Sigmoid colon (tissue), 4 donors: ENCODE data around the gene HLA-DQB1.

ENCODE experiments used
- POLR2A ChIP-seq, 2 donors: fragments of 450-650 bp; IDR thresholded peaks; one replicate each; pipeline ENCODE4 v1.6.1; 2016; ENCODE audit warnings: antibody characterized with exemption in 2 of 2, mild to moderate bottlenecking in 2 of 2, moderate library complexity in 2 of 2
- POLR2AphosphoS5 ChIP-seq, 4 donors: sonication (generic); formaldehyde crosslinking; IDR thresholded peaks; one replicate each; pipeline ENCODE4 v1.6.1; 2017; ENCODE audit warnings: antibody characterized with exemption in 4 of 4
- TF ChIP-seq, protein P1 (sequence below), 4 experiments: fragments of 450-650 bp in 3 of 4; fragments of 200-600 bp in 1 of 4; IDR thresholded peaks; one replicate each; pipeline ENCODE4 v1.5.1; 2016 to 2019; ENCODE audit warnings: antibody characterized with exemption in 4 of 4, mild to moderate bottlenecking in 3 of 4, moderate library complexity in 2 of 4

DNA sequence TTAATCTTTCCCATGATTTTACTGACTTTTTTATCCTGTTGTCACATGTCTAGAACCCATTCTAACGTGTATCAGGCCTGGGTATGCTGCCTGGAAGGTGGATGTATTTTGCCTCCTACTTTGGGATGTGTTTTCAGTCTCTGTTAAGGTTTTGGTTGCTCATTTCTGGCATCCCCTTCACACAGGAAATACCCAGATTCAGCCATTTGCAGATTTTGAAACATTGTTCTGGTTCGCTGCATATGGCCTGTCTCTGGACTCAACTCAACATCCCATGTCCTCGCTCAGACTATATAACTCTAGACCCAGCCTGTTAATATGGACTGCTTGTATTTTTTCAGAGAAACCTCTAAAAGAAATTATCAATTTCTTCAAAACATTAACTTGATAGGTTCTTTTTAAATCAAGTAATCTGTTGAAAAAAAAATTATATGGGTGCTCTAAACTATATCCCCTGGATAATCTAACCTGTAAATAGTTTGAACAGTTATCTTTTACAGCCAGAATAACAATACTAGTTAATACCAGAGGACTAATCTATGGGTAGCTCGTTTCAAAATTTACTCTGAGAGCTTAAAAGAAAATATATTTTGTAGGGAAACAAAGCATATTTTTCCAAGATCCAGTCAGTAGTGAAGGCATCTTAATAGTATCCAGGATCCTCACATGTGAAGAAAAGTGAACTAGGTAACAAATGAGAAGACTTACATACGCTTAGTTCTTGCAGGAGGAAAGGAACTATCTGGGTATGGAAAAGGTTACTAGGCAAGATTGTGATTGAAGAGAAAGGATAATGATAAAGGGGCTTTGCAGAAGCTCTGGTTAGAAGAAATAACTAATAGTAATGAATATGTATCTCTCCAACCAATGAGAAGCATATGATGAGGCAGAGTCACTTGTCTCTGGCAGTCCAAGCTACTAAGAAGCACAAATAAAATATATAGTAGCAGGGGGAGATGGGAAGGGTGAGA lies 23.4 kb upstream of the HLA-DQB1 start:
- TF ChIP-seq, protein P1, sequence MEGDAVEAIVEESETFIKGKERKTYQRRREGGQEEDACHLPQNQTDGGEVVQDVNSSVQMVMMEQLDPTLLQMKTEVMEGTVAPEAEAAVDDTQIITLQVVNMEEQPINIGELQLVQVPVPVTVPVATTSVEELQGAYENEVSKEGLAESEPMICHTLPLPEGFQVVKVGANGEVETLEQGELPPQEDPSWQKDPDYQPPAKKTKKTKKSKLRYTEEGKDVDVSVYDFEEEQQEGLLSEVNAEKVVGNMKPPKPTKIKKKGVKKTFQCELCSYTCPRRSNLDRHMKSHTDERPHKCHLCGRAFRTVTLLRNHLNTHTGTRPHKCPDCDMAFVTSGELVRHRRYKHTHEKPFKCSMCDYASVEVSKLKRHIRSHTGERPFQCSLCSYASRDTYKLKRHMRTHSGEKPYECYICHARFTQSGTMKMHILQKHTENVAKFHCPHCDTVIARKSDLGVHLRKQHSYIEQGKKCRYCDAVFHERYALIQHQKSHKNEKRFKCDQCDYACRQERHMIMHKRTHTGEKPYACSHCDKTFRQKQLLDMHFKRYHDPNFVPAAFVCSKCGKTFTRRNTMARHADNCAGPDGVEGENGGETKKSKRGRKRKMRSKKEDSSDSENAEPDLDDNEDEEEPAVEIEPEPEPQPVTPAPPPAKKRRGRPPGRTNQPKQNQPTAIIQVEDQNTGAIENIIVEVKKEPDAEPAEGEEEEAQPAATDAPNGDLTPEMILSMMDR (IDR thresholded peaks at IDR 0.05) = no peak
- TF ChIP-seq POLR2A (IDR thresholded peaks at IDR 0.05) (no peak), POLR2AphosphoS5 (IDR thresholded peaks at IDR 0.05) (no peak)
